Testis (tissue), 3 donors: ENCODE results near the gene CDX2. TPM values are rescaled to one million over a fixed set of nuclear protein-coding genes. Genes with fewer than 3 reads are reported as not detected.

ENCODE experiments used
- DNase-seq: peaks from one replicate; pipeline ENCODE4 v3.0.0-alpha.2; 2019
- H3K27ac ChIP-seq, 2 donors: fragments of 200-600 bp; sonication (generic); one replicate each; pipeline ENCODE4 v1.5.1; 2019
- H3K27me3 ChIP-seq: fragments of 200-600 bp; sonication (generic); one replicate; pipeline ENCODE4 v1.5.1; 2019
- H3K36me3 ChIP-seq: fragments of 200-600 bp; sonication (generic); one replicate; pipeline ENCODE4 v1.5.1; 2017; ENCODE audit warnings: low read depth; ENCODE audit errors: missing control alignments
- H3K4me1 ChIP-seq: fragments of 200-600 bp; sonication (generic); one replicate; pipeline ENCODE4 v1.5.1; 2019
- H3K4me3 ChIP-seq, 2 donors: fragments of 200-600 bp; sonication (generic); one replicate each; pipeline ENCODE4 v1.5.1; 2017 to 2019
- H3K9me3 ChIP-seq: fragments of 200-600 bp; sonication (generic); one replicate; pipeline ENCODE4 v1.5.1; 2017
- CTCF ChIP-seq, 3 experiments: fragments of 450-650 bp in 2 of 3; fragments of 200-600 bp in 1 of 3; sonication (generic) in 1 of 3; IDR thresholded peaks; one replicate each; pipeline ENCODE4 v1.5.1; 2016 to 2019; ENCODE audit warnings: antibody characterized with exemption in 3 of 3, mild to moderate bottlenecking in 2 of 3, moderate library complexity in 1 of 3
- POLR2A ChIP-seq: fragments of 450-650 bp; IDR thresholded peaks from one replicate; pipeline ENCODE4 v1.6.1; 2017; ENCODE audit warnings: antibody characterized with exemption, mild to moderate bottlenecking, moderate library complexity
- WGBS, 2 donors: methylation state at CpG; one replicate each; pipeline ENCODE4 v1.1.5; 2018; 5-methylcytosine and 5-hydroxymethylcytosine counted together
- intact Hi-C: fragments of 100-400 bp; cut with DNase I; formaldehyde crosslinking; loops from one replicate; pipeline ENCODE4 v1.15.1; 2023; ENCODE audit warnings: low total_unique reads
- polyA plus RNA-seq: library from polyadenylated mRNA; stranded (reverse); fragments of 350-450 nt; fragmentation: Illumina TruSeq; extraction: RNeasy Lipid Tissue Mini Kit (QIAGEN cat#74804); gene quantifications from one replicate; pipeline ENCODE4 v1.2.3, GENCODE V29; 2014; ENCODE audit warnings: low read depth, low replicate concordance; ENCODE audit not compliant: insufficient read depth
- total RNA-seq, 2 donors: library from RNA; depleted of rRNA; stranded (reverse); fragments of >200 nt; gene quantifications; one replicate each; pipeline ENCODE4 v1.2.3, GENCODE V29; 2016

Gene CDX2
- total and polyA plus RNA-seq, 3 donors from 2014 or later = 0.06 to 0.08 TPM; not detected in 1

DNA sequence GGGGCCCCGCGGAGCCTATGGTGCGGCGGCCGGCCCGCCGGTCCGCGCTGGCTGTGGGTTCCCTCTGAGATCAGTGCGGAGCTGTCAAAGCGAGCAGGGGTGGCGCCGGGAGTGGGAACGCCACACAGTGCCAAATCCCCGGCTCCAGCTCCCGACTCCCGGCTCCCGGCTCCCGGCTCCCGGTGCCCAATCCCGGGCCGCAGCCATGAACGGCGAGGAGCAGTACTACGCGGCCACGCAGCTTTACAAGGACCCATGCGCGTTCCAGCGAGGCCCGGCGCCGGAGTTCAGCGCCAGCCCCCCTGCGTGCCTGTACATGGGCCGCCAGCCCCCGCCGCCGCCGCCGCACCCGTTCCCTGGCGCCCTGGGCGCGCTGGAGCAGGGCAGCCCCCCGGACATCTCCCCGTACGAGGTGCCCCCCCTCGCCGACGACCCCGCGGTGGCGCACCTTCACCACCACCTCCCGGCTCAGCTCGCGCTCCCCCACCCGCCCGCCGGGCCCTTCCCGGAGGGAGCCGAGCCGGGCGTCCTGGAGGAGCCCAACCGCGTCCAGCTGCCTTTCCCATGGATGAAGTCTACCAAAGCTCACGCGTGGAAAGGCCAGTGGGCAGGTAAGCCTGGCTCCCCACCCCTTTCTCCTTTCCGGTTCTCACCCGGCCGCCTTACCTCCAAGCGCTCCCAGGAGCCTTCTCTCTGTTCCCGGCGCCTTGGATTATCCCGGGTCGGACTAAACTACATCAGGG is 49.0 kb downstream of the CDX2 start, which contains the start of gene PDX1:
Gene PDX1, plus strand, starts transcription at position 67 of the 743 bp plus-strand sequence. Its CDS starts 139 bp downstream, at position 206.
- peak within 1 kb of the TSS in 1 of 2 donors; percentile 49 for H3K4me3 ChIP-seq
- 0 to 1% methylated on average over 8 to 43 of the region's 76 CpGs for WGBS, 2 donors
- H3K36me3 ChIP-seq = no peaks in the 10 kb centered on the region
- peak; percentile 58 for DNase-seq
- H3K27ac ChIP-seq = no peak within 1 kb of the TSS
- TF ChIP-seq POLR2A (no peak), CTCF (IDR thresholded peaks at IDR 0.05) (no peak)
- peaks cover 21% of the 10 kb centered on the region for H3K4me1 ChIP-seq
- H3K9me3 ChIP-seq = no peaks in the 10 kb centered on the region
- intact Hi-C loops = no loop called here
- H3K27me3 ChIP-seq = no peaks in the 10 kb centered on the region

DNA sequence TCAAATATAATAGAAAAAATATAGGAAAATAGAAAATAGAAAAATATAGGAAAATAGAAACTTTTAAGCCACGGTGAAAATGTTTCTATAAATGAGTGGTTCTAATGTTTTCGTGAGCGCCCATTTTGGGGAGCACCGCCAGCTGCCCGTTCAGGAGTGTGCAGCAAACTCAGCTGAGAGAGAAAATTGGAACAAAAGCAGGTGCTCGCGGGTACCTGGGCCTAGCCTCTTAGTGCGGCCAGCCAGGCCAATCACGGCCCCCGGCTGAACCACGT is 49.5 kb downstream of the CDX2 start:
- no peak for DNase-seq
- peak overlapping the region in 1 of 2 donors; percentile 49 for H3K4me3 ChIP-seq
- H3K27ac ChIP-seq = no peak overlapping the region
- intact Hi-C loops = no loop called here
- no peaks in the 10 kb centered on the region for H3K27me3 ChIP-seq
- 6% methylated on average over 9 to 11 of the region's 11 CpGs for WGBS, 2 donors
- TF ChIP-seq POLR2A = no peak
- TF ChIP-seq CTCF (IDR thresholded peaks at IDR 0.05) = no peak
- H3K36me3 ChIP-seq = no peaks in the 10 kb centered on the region
- H3K9me3 ChIP-seq = no peaks in the 10 kb centered on the region
- H3K4me1 ChIP-seq = peaks cover 21% of the 10 kb centered on the region

- Histone ChIP-seq H3K4me3 (no peak overlapping the region), H3K27ac (no peak overlapping the region), H3K9me3 (no peaks in the 10 kb centered on the region), H3K27me3 (no peaks in the 10 kb centered on the region), H3K36me3 (no peaks in the 10 kb centered on the region), H3K4me1 (peaks cover 21% of the 10 kb centered on the region)
- TF ChIP-seq CTCF (IDR thresholded peaks at IDR 0.05) (no peak), POLR2A (no peak)
- WGBS, 2 donors = 10 to 13% methylated on average over 23 of the region's 23 CpGs
- intact Hi-C loops = no loop called here
- no peak for DNase-seq
Observed at GRCh38 chr13:27918918-27919658, 50.0 kb downstream of the CDX2 start.

DNA sequence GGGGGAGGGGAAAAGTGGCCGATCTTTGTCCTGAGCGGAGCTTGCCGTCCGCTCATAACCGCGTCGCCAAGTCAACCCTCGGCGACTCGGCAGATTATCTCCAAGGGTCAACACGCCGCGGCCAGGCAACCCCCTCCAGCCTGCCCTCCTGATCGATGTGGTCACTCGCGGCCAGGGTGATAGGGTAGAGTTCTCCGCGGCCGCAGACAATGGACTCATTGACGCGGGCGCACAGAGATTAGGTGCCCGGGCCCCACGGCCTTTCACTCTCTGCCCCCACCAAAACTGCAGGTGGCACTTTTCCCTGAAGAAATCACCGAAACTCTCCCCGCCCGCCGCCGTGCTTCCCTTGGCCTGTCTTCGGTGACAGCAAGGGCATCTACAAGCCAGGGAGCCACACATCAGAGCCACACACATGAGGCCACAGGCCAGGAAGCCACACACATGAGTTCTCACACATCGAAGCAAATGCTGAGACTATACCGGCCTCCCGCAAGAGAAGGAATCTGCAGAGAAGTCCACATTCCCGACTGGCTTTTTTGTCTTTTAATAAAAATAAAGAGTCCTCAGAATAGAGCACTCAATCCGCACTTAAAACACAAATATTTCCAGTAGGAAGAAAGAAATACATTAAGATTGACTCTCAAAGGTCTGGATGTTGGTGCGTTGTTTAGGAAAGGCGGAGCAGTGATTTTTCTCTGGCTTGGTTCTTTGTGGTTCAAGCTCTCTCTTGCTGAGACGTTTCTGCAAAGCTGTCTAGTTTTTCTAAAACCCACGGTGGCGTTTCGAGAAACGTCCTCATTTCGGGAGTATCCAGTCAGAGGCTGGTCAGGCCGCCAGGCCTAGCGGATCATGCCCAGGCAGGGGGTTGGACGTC is 50.8 kb downstream of the CDX2 start:
- H3K27ac ChIP-seq = no peak overlapping the region
- no peak overlapping the region for H3K4me3 ChIP-seq
- H3K9me3 ChIP-seq = no peaks in the 10 kb centered on the region
- intact Hi-C loops = no loop called here
- peaks cover 21% of the 10 kb centered on the region for H3K4me1 ChIP-seq
- WGBS, 2 donors = 5 to 8% methylated on average over 36 to 46 of the region's 46 CpGs
- TF ChIP-seq POLR2A = no peak
- no peak for TF ChIP-seq CTCF (IDR thresholded peaks at IDR 0.05)
- H3K27me3 ChIP-seq = no peaks in the 10 kb centered on the region
- DNase-seq = no peak
- no peaks in the 10 kb centered on the region for H3K36me3 ChIP-seq
